Measurements from ENCODE around the gene NACC1. TPM values are rescaled to one million over a fixed set of nuclear protein-coding genes. Genes with fewer than 3 reads are reported as not detected.

Gene NACC1
- total RNA-seq, 2 experiments from 2014 or later, result 74.5 to 82.2 TPM

DNA sequence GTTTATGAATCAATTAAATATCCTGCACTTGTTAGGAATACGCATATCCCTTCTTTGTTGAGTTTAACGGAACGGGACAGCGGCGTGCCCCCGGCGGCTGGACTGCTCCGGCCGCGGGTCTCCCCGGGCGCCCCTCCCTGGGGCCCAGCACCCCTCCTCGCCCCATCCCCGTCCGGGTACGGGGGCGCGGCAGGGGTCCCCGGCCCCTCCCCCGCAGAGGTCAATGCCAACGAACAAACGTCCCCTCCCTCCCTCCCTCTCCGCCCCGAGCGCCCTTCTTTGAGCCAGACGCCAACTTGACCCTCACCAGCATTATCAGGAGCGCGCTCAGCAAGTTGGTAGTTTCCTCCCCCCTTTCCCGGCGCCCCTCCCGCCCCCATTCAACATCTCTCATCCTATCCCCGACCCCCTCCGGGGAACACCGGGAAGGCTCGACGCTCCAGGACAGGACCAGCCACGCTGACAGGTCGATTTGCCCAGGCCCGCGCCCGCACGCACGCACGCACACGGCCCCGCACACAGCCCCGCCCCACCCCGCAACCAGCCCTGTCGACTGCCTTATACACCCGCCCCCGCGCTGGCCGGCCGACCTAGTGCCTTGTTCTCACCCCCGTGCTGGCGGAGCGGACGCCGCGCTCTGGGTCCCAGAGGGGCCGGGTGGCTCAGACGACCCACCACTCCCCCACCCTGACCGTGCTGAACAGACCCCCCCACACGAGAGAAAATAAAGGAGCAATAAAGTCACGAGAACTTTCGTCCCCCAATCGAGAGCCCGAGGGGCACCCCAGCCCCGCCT lies 20.4 kb upstream of the NACC1 start:
- H3K27me3 Mint-ChIP-seq, result peaks cover 34% of the 10 kb centered on the region
- peaks cover 57% of the 10 kb centered on the region for H3K4me1 Mint-ChIP-seq
- DNase-seq, result no peak
- POLR2A ChIA-PET, result interaction anchor here (2.3 kb wide), 1 partner anchor 55 kb away, joined by 8 read pairs; no protein-coding TSS in a partner anchor
- CTCF ChIA-PET, result interaction anchor here (0.9 to 4.4 kb wide), 2 partner anchors 120 to 212 kb away, joined by 3 to 67 read pairs; no protein-coding TSS in a partner anchor
- peaks cover 8% of the 10 kb centered on the region for H3K36me3 Mint-ChIP-seq (ENCODE audit: low read depth)
- peaks cover 4% of the 10 kb centered on the region for H3K9me3 Mint-ChIP-seq
- H3K4me3 Mint-ChIP-seq, result peak overlapping the region; percentile 41
- H3K27ac Mint-ChIP-seq, result no peak overlapping the region

DNA sequence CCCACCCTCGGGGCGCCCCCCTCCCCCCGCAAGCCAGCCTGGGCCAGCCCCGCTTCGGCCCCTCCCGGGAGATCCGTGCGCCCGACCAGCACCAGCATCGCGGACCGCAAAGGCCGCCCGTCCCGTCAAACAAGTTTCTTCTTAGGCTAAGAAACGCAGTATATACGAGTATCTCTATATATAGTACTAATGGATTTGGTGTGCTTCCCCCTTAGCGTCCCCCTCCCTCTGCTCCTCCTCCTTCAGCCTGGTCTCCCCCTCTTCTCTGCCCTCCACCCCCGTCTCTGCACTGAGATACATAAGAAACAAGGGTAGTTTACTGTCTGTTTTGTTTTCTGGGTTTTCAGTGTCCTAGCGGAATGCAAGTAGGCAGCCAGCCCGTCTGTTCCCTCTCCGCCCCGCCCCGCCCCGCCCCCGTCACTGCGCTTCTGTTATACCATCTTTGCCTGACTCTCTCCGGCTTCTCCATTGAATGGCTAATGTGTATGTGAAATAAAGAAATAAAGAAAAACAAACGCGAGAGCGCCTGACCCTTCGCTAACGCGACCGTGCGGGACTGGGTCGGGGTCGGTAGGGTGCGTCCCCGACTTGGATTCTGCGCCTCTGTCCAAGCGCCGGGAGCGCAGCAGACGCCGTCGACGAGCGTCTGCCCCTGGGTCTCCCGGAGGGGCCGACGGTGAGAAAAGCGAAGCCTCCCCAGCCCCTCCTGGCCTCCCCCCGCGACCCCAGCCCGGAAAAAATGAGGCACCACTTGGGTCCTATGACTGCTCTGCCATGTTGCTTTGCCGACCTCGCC lies 19.6 kb upstream of the NACC1 start:
- ChIA-PET CTCF (no interaction called here), POLR2A (interaction anchor here (1.1 to 2.1 kb wide), 3 partner anchors 54 to 165 kb away, joined by 3 to 16 read pairs (median 4); partner anchors contain the start of gene FARSA)
- peaks cover 8% of the 10 kb centered on the region for H3K36me3 Mint-ChIP-seq (ENCODE audit: low read depth)
- peak overlapping the region; percentile 65 for H3K4me3 Mint-ChIP-seq
- H3K27me3 Mint-ChIP-seq, result peaks cover 34% of the 10 kb centered on the region
- H3K4me1 Mint-ChIP-seq, result peaks cover 63% of the 10 kb centered on the region
- H3K27ac Mint-ChIP-seq, result peak overlapping the region; percentile 81
- peak; percentile 30 for DNase-seq
- peaks cover 4% of the 10 kb centered on the region for H3K9me3 Mint-ChIP-seq

DNA sequence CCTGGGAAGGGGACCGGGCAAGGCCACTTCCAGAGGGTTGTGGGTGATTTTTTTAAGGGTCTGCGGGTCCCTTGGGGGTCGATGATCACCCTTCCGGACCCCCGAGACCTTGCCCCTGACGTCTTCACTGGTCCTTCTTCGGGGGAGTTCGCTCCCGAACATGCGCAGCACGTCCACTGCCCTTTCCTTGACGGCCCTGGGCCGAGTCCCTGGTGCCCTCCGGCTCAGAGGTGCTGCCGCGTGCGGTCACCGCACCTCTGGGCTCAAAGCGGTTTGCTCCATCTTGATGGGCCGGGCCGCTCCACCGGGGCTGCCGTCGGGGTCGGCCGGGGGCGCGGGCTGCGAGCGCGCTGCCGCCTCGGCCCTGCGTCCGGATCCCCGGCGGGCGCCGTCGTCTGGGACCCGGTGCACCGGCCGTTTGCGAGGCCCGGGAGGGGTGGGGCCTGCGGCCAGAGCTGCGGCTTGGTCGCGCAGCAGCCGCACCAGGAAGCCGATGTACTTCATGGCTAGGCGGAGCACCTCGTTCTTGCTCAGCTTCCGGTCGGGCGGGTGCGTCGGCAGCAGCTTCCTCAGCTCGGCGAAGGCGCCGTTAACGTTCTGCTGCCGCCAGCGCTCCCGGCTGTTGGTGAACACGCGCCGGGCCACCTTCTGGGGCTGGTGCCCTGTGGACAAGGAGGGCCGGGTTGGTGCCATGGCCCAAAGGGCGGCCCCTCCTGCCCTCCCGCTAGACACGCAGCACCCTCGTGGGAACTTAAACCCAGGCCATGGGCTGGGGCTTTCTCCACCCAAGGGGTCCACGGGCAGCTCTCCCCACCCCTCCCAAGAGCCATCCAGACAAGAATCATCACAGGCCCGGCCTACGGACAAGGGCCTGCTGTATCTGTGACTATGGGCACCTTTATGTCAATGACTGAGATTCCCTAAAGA lies 18.7 kb upstream of the NACC1 start:
- H3K36me3 Mint-ChIP-seq (ENCODE audit: low read depth), result peaks cover 8% of the 10 kb centered on the region
- H3K4me1 Mint-ChIP-seq, result peaks cover 63% of the 10 kb centered on the region
- peaks cover 4% of the 10 kb centered on the region for H3K9me3 Mint-ChIP-seq
- H3K4me3 Mint-ChIP-seq, result peak overlapping the region; percentile 66
- ChIA-PET CTCF (interaction anchor here (0.6 to 1.3 kb wide), 4 partner anchors 50 to 214 kb away, joined by 3 to 4 read pairs (median 3); no protein-coding TSS in a partner anchor), POLR2A (interaction anchor here (0.6 to 2.1 kb wide), 18 partner anchors 16 to 307 kb away, joined by 3 to 16 read pairs (median 4); partner anchors contain the start of genes FARSA and NACC1)
- H3K27me3 Mint-ChIP-seq, result peaks cover 31% of the 10 kb centered on the region
- peak overlapping the region; percentile 91 for H3K27ac Mint-ChIP-seq
- DNase-seq, result peak; percentile 86

DNA sequence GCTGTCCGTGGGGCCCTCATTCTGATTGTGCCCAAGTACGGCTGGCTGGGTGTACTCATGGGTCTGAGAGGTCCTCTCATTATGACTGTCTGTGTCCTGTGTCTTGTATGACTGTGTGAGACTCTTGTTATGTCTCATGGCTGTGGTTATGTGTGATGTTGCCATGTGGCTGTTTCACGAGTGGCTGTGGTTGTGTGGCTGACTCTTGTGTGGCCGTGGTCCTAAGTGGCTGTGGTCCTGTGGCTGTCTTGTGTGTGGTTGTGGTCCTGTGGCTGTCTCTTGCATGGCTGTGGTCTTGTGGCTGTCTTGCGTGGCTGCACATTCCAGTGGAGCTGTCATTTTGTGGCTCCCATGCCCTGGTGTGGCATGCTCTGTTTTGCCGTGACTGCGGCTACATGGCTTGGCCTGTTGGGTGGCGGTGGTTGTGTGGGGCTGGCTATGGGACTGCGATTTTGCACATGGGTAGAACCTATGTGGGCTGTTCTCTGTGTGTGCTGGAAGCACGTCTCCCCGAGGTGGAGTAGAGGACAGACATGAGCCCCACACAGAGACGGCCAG lies 18.0 kb upstream of the NACC1 start:
- H3K4me1 Mint-ChIP-seq, result peaks cover 63% of the 10 kb centered on the region
- peak overlapping the region; percentile 66 for H3K4me3 Mint-ChIP-seq
- peaks cover 11% of the 10 kb centered on the region for H3K36me3 Mint-ChIP-seq (ENCODE audit: low read depth)
- peaks cover 25% of the 10 kb centered on the region for H3K27me3 Mint-ChIP-seq
- peaks cover 4% of the 10 kb centered on the region for H3K9me3 Mint-ChIP-seq
- CTCF ChIA-PET, result interaction anchor here (0.6 to 1.3 kb wide), 4 partner anchors 49 to 215 kb away, joined by 3 read pairs; no protein-coding TSS in a partner anchor
- peak; percentile 86 for DNase-seq
- peak overlapping the region; percentile 91 for H3K27ac Mint-ChIP-seq
- POLR2A ChIA-PET, result interaction anchor here (0.6 to 2.1 kb wide), 17 partner anchors 18 to 308 kb away, joined by 3 to 16 read pairs (median 4); partner anchors contain the start of genes FARSA, IER2, NACC1 and STX10

DNA sequence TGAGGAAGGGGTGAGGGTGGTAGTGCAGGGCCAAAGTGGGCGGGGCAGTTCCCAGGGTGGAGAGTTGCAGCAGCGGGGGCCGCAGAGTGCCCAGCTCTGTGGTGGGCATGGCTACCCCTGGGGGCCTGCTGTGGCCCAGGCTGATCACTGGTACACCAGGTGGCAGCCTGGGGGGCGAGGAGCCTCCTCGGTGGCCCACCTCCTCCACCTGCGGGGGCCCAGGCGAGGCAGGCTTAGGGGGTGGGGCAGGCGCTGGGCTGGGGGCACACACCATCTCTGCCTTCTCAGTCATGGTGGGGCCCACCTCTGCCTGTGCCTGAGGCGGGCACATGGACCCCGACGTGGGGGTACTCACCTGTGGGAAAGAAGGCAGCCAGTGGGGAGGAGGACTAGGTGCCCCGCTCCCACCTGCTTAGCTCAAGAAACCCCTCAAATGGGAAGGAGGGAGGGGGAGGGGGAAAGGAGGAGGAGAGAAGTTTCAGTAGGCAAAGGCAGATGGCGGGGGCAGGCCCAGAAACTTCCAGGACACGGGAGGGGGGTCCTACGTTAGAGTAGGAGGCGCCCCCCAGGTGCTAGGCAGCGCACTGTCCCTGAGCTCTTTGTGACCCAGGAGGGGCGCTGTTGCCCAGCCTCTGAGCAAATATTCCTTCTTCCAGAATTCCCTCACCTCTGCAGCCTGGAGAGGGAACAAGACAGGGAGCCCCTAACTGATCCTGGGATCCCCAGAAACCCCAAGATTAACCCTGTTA lies 17.0 kb upstream of the NACC1 start:
- ChIA-PET CTCF (interaction anchor here (0.6 to 0.9 kb wide), 3 partner anchors 48 to 124 kb away, joined by 3 to 5 read pairs (median 3); no protein-coding TSS in a partner anchor), POLR2A (interaction anchor here (0.8 to 2.1 kb wide), 8 partner anchors 17 to 237 kb away, joined by 3 to 16 read pairs (median 8); partner anchors contain the start of genes IER2, NACC1 and STX10)
- Mint-ChIP-seq H3K9me3 (peaks cover 4% of the 10 kb centered on the region), H3K36me3 (ENCODE audit: low read depth) (peaks cover 11% of the 10 kb centered on the region), H3K4me1 (peaks cover 62% of the 10 kb centered on the region), H3K4me3 (peak overlapping the region; percentile 63), H3K27me3 (peaks cover 21% of the 10 kb centered on the region), H3K27ac (no peak overlapping the region)
- no peak for DNase-seq

DNA sequence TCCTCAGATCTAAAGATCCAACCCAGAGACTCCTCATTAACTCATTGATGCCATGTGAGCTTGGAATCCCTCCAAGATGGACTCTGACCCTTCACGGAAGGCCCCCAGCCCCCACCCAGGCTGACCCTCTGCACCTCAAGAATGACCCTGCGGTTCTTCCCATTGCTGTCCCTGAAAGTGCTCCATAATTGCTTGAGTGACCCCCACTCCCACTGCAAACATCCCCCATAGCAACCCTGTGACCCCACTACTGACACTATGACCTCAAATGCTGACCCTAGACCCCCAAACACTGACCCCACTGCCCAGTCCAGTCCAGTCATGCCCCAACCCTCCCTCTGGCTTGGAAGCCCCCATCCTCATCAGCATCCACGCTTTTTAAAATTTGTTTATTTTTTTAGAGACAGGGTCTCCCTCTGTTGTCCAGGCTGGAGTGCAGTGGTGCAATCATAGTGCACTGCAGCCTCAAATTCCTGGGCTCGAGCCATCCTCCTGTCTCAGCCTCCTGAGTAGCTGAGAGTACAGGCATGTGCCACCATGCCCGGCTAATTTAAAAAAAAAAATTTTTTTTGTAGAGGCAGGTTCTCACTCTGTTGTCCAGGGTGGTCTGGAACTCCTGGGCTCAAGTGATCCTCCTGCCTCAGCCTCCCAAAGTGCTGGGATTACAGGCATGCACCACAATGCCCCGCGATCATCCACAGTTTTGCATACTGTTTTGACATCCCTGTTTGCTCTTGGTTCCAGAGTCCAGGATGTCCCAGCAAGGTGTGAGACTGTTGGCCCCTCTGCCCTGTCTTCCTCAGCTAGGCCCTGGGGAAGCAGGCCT lies 16.3 kb upstream of the NACC1 start:
- peak overlapping the region; percentile 63 for H3K4me3 Mint-ChIP-seq
- ChIA-PET CTCF (no interaction called here), POLR2A (interaction anchor here (0.8 to 1.0 kb wide), 2 partner anchors 50 to 238 kb away, joined by 3 to 5 read pairs; no protein-coding TSS in a partner anchor)
- H3K4me1 Mint-ChIP-seq, result peaks cover 61% of the 10 kb centered on the region
- H3K27me3 Mint-ChIP-seq, result peaks cover 16% of the 10 kb centered on the region
- no peak overlapping the region for H3K27ac Mint-ChIP-seq
- no peak for DNase-seq
- peaks cover 11% of the 10 kb centered on the region for H3K36me3 Mint-ChIP-seq (ENCODE audit: low read depth)
- H3K9me3 Mint-ChIP-seq, result peaks cover 4% of the 10 kb centered on the region

DNA sequence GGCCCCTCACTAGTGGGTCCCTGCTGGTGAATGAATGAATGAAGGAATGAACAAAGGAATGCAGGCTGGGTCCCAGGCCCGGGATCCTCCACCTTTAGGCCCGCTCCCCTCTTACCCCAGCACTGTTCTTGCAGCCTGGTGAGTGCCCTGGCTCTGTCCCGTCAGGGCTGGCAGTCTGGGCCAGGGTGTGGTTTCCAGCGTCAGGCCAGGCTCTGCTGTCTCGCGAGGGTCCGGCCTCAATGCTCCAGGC lies 15.7 kb upstream of the NACC1 start:
- Mint-ChIP-seq H3K27me3 (peaks cover 11% of the 10 kb centered on the region), H3K27ac (no peak overlapping the region), H3K36me3 (ENCODE audit: low read depth) (peaks cover 11% of the 10 kb centered on the region), H3K4me1 (peaks cover 57% of the 10 kb centered on the region), H3K4me3 (peak overlapping the region; percentile 63), H3K9me3 (peaks cover 4% of the 10 kb centered on the region)
- no peak for DNase-seq
- POLR2A ChIA-PET, result interaction anchor here (1.0 kb wide), 1 partner anchor 50 kb away, joined by 5 read pairs; no protein-coding TSS in a partner anchor
- CTCF ChIA-PET, result no interaction called here

DNA sequence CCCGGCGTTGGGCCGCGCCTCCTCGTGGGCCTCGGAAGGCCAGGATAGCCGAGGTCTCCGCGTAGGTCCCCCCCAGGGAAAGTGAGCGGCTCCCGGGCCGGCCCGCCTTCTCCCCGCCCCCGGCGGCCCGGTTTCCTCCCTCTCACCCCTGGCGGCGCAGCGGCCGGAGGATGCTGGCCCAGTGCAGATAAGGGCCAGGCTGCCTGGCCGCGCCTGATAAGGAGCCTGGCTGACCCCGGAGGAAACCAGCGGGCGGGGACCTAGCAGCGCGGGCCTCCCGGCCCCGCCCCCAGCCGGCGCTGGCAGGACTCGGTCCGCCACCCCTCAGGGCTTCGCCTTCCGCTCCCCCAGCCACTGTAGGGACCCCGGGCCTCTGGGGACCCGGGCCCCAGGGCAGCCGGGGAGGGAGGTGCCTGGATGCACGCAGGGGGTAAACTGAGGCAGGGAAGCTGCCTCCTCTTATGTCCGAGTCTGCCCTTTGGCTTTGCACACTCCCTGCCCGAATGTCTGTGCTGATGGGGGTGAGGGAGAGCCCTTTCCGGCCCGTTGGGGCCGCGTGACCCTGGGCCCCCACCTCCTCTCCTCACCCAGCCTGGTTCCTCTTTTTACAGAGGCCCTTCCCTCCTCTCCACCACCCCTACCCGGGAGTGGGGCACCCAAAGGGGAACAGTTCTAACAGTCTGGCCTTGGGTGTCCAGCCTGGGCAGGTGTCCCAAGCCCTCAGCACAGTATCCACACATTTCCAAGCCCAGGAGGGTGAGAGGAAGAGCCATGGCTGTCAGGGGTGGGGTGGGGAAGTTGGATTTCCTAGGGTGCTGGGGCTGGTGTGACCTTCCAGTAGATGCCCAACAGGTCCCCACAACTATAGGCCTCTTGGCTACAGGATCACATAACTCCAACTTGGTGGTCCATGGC lies 15.1 kb upstream of the NACC1 start, which contains the start of gene LYL1:
TSS of gene LYL1 (minus strand) at position 193 of the 915 bp plus-strand sequence. CDS start 1,687 bp downstream, outside the sequence.
- peak; percentile 41 for DNase-seq
- H3K36me3 Mint-ChIP-seq (ENCODE audit: low read depth), result peaks cover 15% of the 10 kb centered on the region
- H3K4me3 Mint-ChIP-seq, result peak within 1 kb of the TSS; percentile 64
- peaks cover 7% of the 10 kb centered on the region for H3K27me3 Mint-ChIP-seq
- H3K4me1 Mint-ChIP-seq, result peaks cover 55% of the 10 kb centered on the region
- POLR2A ChIA-PET, result interaction anchor here (1.0 to 2.8 kb wide), 2 partner anchors 49 to 50 kb away, joined by 5 to 21 read pairs; no protein-coding TSS in a partner anchor
- peaks cover 4% of the 10 kb centered on the region for H3K9me3 Mint-ChIP-seq
- CTCF ChIA-PET, result interaction anchor here (1.3 to 1.5 kb wide), 2 partner anchors 9 to 89 kb away, joined by 3 to 6 read pairs; no protein-coding TSS in a partner anchor
- H3K27ac Mint-ChIP-seq, result no peak within 1 kb of the TSS

DNA sequence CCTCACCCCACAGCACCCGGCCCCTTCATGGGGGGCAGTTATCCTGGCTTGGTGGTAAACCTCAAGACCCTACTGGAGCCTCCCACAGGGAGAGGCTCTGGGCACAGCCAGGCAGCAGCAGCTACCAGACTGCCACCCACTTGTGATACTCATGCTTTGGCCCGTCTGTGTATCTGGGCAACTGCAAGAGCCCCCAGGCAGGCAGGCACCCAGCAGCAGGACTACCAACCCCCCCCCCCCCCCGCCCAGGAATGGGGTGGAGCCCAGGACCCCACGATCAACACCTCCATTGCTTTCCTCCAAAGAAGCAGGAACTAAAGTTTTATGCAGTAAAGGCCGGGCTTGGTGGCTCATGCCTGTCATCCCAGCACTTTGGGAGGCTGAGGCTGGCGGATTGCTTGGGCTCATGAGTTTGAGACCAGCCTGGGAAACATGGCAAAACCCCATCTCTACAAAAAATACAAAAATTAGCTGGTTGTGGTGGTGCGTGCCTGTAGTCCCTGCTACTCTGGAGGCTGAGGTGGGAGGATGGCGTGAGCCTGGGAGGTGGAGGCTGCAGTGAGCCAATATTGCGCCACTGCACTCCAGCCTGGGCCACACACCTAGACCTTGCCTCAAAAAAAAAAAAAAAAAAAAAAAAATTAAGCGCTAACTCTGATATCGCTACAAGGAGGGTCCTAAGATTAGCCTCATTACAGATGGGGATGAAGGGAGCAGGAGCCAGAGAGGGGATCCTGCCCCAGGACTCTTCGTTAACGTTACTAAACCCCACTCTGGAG lies 14.3 kb upstream of the NACC1 start:
- H3K9me3 Mint-ChIP-seq, result peaks cover 4% of the 10 kb centered on the region
- peak overlapping the region; percentile 90 for H3K4me3 Mint-ChIP-seq
- CTCF ChIA-PET, result interaction anchor here (0.7 to 3.1 kb wide), 13 partner anchors 8 to 219 kb away, joined by 3 to 16 read pairs (median 6); partner anchors contain the start of genes IER2, NACC1 and STX10
- peaks cover 15% of the 10 kb centered on the region for H3K36me3 Mint-ChIP-seq (ENCODE audit: low read depth)
- POLR2A ChIA-PET, result interaction anchor here (1.2 to 3.9 kb wide), 8 partner anchors 9 to 311 kb away, joined by 4 to 46 read pairs (median 8); partner anchors contain the start of genes IER2, NACC1, STX10 and TRMT1
- peak overlapping the region; percentile 89 for H3K27ac Mint-ChIP-seq
- no peak for DNase-seq
- peaks cover 49% of the 10 kb centered on the region for H3K4me1 Mint-ChIP-seq
- peaks cover 3% of the 10 kb centered on the region for H3K27me3 Mint-ChIP-seq

All from activated CD4-positive, alpha-beta memory T cell treated with anti-CD3 and anti-CD28 coated beads, Interleukin-2, amount 10 ng/mL, durations not matched to agents 7 days and 5 days (primary cell).